Measurements from ENCODE around the gene DCAF10. TPM values are rescaled to one million over a fixed set of nuclear protein-coding genes. Genes with fewer than 3 reads are reported as not detected.
"Not testable (repeated sequence)": the region's sequence is repeated elsewhere in the genome, so short reads cannot be mapped to it uniquely, and the experiment has no call there.

DCAF10 gene
- total RNA-seq, 4 donors from 2014 or later, result 25.1 to 56.5 (median 41.1) TPM

GRCh38 chr9:37905776-37906175, 105.2 kb downstream of the DCAF10 start:
- no peaks in the 10 kb centered on the region for H3K9me3 ChIP-seq
- TF ChIP-seq CTCF (IDR thresholded peaks at IDR 0.05), result no peak
- no peak for TF ChIP-seq POLR2A (IDR thresholded peaks at IDR 0.05)
- peaks cover 17 to 19% of the 10 kb centered on the region in 2 donors for H3K4me1 ChIP-seq
- no peak overlapping the region for H3K4me3 ChIP-seq (replicated peaks in 1 of 3)
- DNase-seq, result no peak
- no peak overlapping the region for H3K27ac ChIP-seq
- H3K27me3 ChIP-seq, result no peaks in the 10 kb centered on the region
- no peaks in the 10 kb centered on the region for H3K36me3 ChIP-seq
- intact Hi-C loops (cut with DNase I), result no loop called here
- 92 to 98% methylated on average over 4 of the region's 4 CpGs for WGBS, 2 donors

GRCh38 chr9:37906312-37907239, 106.0 kb downstream of the DCAF10 start:
- no peak overlapping the region for H3K4me3 ChIP-seq (replicated peaks in 1 of 3)
- DNase-seq, result no peak
- 85 to 91% methylated on average over 11 of the region's 11 CpGs for WGBS, 2 donors
- intact Hi-C loops (cut with DNase I), result no loop called here
- TF ChIP-seq CTCF (IDR thresholded peaks at IDR 0.05), result no peak
- TF ChIP-seq POLR2A (IDR thresholded peaks at IDR 0.05), result no peak
- H3K27me3 ChIP-seq, result no peaks in the 10 kb centered on the region
- no peak overlapping the region for H3K27ac ChIP-seq
- peaks cover 17 to 19% of the 10 kb centered on the region in 2 donors for H3K4me1 ChIP-seq
- H3K9me3 ChIP-seq, result no peaks in the 10 kb centered on the region
- no peaks in the 10 kb centered on the region for H3K36me3 ChIP-seq

- intact Hi-C loops (cut with DNase I), result no loop called here
- 88 to 91% methylated on average over 4 of the region's 4 CpGs for WGBS, 2 donors
- TF ChIP-seq CTCF (IDR thresholded peaks at IDR 0.05) (no peak), POLR2A (IDR thresholded peaks at IDR 0.05) (no peak)
- Histone ChIP-seq H3K27ac (no peak overlapping the region), H3K27me3 (no peaks in the 10 kb centered on the region), H3K4me1 (peaks cover 3 to 5% of the 10 kb centered on the region in 2 donors), H3K4me3 (replicated peaks in 1 of 3) (no peak overlapping the region), H3K36me3 (no peaks in the 10 kb centered on the region), H3K9me3 (no peaks in the 10 kb centered on the region)
- no peak for DNase-seq
Measured at GRCh38 chr9:37908283-37908682, 107.7 kb downstream of the DCAF10 start.

GRCh38 chr9:37908698-37909186, 108.1 kb downstream of the DCAF10 start:
- no peaks in the 10 kb centered on the region for H3K36me3 ChIP-seq
- intact Hi-C loops (cut with DNase I), result no loop called here
- H3K9me3 ChIP-seq, result no peaks in the 10 kb centered on the region
- H3K4me3 ChIP-seq (replicated peaks in 1 of 3), result no peak overlapping the region
- peaks cover 0 to 5% of the 10 kb centered on the region in 2 donors for H3K4me1 ChIP-seq
- no peak for TF ChIP-seq CTCF (IDR thresholded peaks at IDR 0.05)
- no peak for TF ChIP-seq POLR2A (IDR thresholded peaks at IDR 0.05)
- no peaks in the 10 kb centered on the region for H3K27me3 ChIP-seq
- DNase-seq, result no peak
- no peak overlapping the region for H3K27ac ChIP-seq
- WGBS, 2 donors, result 83 to 93% methylated on average over 4 of the region's 4 CpGs

GRCh38 chr9:37909326-37909725, 108.7 kb downstream of the DCAF10 start:
- intact Hi-C loops (cut with DNase I), result no loop called here
- TF ChIP-seq CTCF (IDR thresholded peaks at IDR 0.05) (no peak), POLR2A (IDR thresholded peaks at IDR 0.05) (no peak)
- Histone ChIP-seq H3K9me3 (no peaks in the 10 kb centered on the region), H3K27ac (no peak overlapping the region), H3K4me1 (peaks cover 0 to 5% of the 10 kb centered on the region in 2 donors), H3K4me3 (replicated peaks in 1 of 3) (no peak overlapping the region), H3K36me3 (no peaks in the 10 kb centered on the region), H3K27me3 (no peaks in the 10 kb centered on the region)
- DNase-seq, result no peak
- 87 to 90% methylated on average over 3 of the region's 3 CpGs for WGBS, 2 donors

- not testable (repeated sequence) for H3K27ac ChIP-seq; H3K4me3 ChIP-seq (replicated peaks in 1 of 3); DNase-seq; H3K4me1 ChIP-seq; H3K36me3 ChIP-seq; H3K27me3 ChIP-seq; H3K9me3 ChIP-seq
- WGBS, 2 donors, result 66 to 71% methylated on average over 5 of the region's 5 CpGs
- intact Hi-C loops (cut with DNase I), result loop anchor here (5.0 kb wide), 1 partner anchor 247 kb away; no protein-coding TSS in a partner anchor
Measured at GRCh38 chr9:37909836-37910235, 109.2 kb downstream of the DCAF10 start.
